Activated T-cell treated with anti-CD3 and anti-CD28 coated beads, Interleukin-2, amount 50 U/mL, for 24 hours (primary cell): ENCODE results near the gene TMEM59L.

ENCODE experiments used
- DNase-seq: peaks from one replicate; pipeline ENCODE4 v3.0.0-alpha.2; 2020
- H3K27ac Mint-ChIP-seq: 2 replicates; pipeline ENCODE4 v1.8.0; 2020; ENCODE audit warnings: mild to moderate bottlenecking, mixed read lengths
- H3K27me3 Mint-ChIP-seq: 2 replicates; pipeline ENCODE4 v1.8.0; 2020; ENCODE audit warnings: mixed read lengths
- H3K36me3 Mint-ChIP-seq: 2 replicates; pipeline ENCODE4 v1.8.0; 2020; ENCODE audit warnings: low read depth, mixed read lengths
- H3K4me1 Mint-ChIP-seq: 2 replicates; pipeline ENCODE4 v1.8.0; 2020; ENCODE audit warnings: low read depth, mixed read lengths
- H3K4me3 Mint-ChIP-seq: 2 replicates; pipeline ENCODE4 v1.8.0; 2020; ENCODE audit warnings: mild to moderate bottlenecking, moderate library complexity, mixed read lengths
- H3K9me3 Mint-ChIP-seq: 2 replicates; pipeline ENCODE4 v1.8.0; 2020; ENCODE audit warnings: mixed read lengths

TMEM59L gene

GRCh38 chr19:18612772-18613588 is at the start of gene TMEM59L:
TSS of gene TMEM59L (plus strand) at chr19:18612870. CDS start at chr19:18612959, 89 bp downstream.
- peak within 1 kb of the TSS; percentile 62 for H3K4me3 Mint-ChIP-seq
- no peaks in the 10 kb centered on the region for H3K9me3 Mint-ChIP-seq
- no peak within 1 kb of the TSS for H3K27ac Mint-ChIP-seq
- H3K27me3 Mint-ChIP-seq: peaks cover 87% of the 10 kb centered on the region
- no peaks in the 10 kb centered on the region for H3K36me3 Mint-ChIP-seq
- DNase-seq: peak; percentile 64
- peaks cover 17% of the 10 kb centered on the region for H3K4me1 Mint-ChIP-seq

GRCh38 chr19:18566953-18567352 is 45.7 kb upstream of the TMEM59L start:
- Mint-ChIP-seq H3K27ac (no peak overlapping the region), H3K27me3 (no peaks in the 10 kb centered on the region), H3K4me1 (peaks cover 4% of the 10 kb centered on the region), H3K36me3 (peaks cover 88% of the 10 kb centered on the region), H3K4me3 (no peak overlapping the region), H3K9me3 (no peaks in the 10 kb centered on the region)
- DNase-seq: no peak

DNA sequence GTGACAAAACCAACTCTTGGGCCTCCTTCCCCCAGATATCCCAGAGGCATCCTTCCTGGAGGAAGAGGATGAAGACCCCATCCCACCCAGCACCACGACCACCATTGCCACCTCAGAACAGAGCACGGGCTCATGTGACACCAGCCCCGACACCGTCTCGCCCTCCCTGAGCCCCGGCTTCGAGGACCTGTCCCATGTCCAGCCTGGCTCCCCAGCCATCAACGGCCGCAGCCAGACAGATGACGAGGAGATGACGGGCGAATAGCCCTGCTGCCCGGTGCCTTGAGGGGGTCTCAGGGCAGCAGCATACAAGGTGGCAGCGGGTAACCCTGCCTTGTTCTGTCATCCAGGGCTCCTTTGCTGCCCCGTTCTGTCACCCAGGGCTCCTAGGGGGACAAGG is 44.3 kb upstream of the TMEM59L start:
- no peak overlapping the region for H3K27ac Mint-ChIP-seq
- no peak for DNase-seq
- H3K36me3 Mint-ChIP-seq: peaks cover 88% of the 10 kb centered on the region
- H3K9me3 Mint-ChIP-seq: no peaks in the 10 kb centered on the region
- H3K27me3 Mint-ChIP-seq: no peaks in the 10 kb centered on the region
- no peak overlapping the region for H3K4me3 Mint-ChIP-seq
- H3K4me1 Mint-ChIP-seq: peaks cover 14% of the 10 kb centered on the region

- H3K36me3 Mint-ChIP-seq: peaks cover 91% of the 10 kb centered on the region
- no peaks in the 10 kb centered on the region for H3K9me3 Mint-ChIP-seq
- peaks cover 33% of the 10 kb centered on the region for H3K4me1 Mint-ChIP-seq
- peak within 1 kb of the TSS; percentile 97 for H3K27ac Mint-ChIP-seq
- H3K27me3 Mint-ChIP-seq: no peaks in the 10 kb centered on the region
- peak within 1 kb of the TSS; percentile 94 for H3K4me3 Mint-ChIP-seq
- DNase-seq: peak; percentile 100
Measured at GRCh38 chr19:18571564-18572344, 40.9 kb upstream of the TMEM59L start, which contains the start of gene UBA52. TSS of gene UBA52 (plus strand) at chr19:18571857. CDS start at chr19:18573301, 1,444 bp downstream.

- Mint-ChIP-seq H3K4me1 (peaks cover 42% of the 10 kb centered on the region), H3K4me3 (peak overlapping the region; percentile 94), H3K27me3 (no peaks in the 10 kb centered on the region), H3K36me3 (peaks cover 80% of the 10 kb centered on the region), H3K27ac (peak overlapping the region; percentile 97), H3K9me3 (no peaks in the 10 kb centered on the region)
- no peak for DNase-seq
Measured at GRCh38 chr19:18574691-18575291, 37.9 kb upstream of the TMEM59L start.

- Mint-ChIP-seq H3K4me3 (no peak overlapping the region), H3K9me3 (no peaks in the 10 kb centered on the region), H3K27me3 (no peaks in the 10 kb centered on the region), H3K27ac (peak overlapping the region; percentile 97), H3K4me1 (peaks cover 40% of the 10 kb centered on the region), H3K36me3 (peaks cover 73% of the 10 kb centered on the region)
- no peak for DNase-seq
Measured at GRCh38 chr19:18576383-18576782, 36.3 kb upstream of the TMEM59L start.

GRCh38 chr19:18577365-18577914 is 35.2 kb upstream of the TMEM59L start:
- Mint-ChIP-seq H3K27me3 (no peaks in the 10 kb centered on the region), H3K36me3 (peaks cover 63% of the 10 kb centered on the region), H3K27ac (peak overlapping the region; percentile 44), H3K9me3 (no peaks in the 10 kb centered on the region), H3K4me3 (no peak overlapping the region), H3K4me1 (peaks cover 37% of the 10 kb centered on the region)
- DNase-seq: no peak

GRCh38 chr19:18580311-18580710 is 32.4 kb upstream of the TMEM59L start:
- Mint-ChIP-seq H3K27ac (no peak overlapping the region), H3K36me3 (peaks cover 34% of the 10 kb centered on the region), H3K4me1 (peaks cover 14% of the 10 kb centered on the region), H3K9me3 (no peaks in the 10 kb centered on the region), H3K27me3 (no peaks in the 10 kb centered on the region), H3K4me3 (no peak overlapping the region)
- no peak for DNase-seq

GRCh38 chr19:18586306-18586705 is 26.4 kb upstream of the TMEM59L start:
- H3K9me3 Mint-ChIP-seq: no peaks in the 10 kb centered on the region
- H3K27ac Mint-ChIP-seq: no peak overlapping the region
- no peak overlapping the region for H3K4me3 Mint-ChIP-seq
- H3K27me3 Mint-ChIP-seq: no peaks in the 10 kb centered on the region
- DNase-seq: no peak
- H3K4me1 Mint-ChIP-seq: peaks cover 36% of the 10 kb centered on the region
- H3K36me3 Mint-ChIP-seq: peaks cover 17% of the 10 kb centered on the region

DNA sequence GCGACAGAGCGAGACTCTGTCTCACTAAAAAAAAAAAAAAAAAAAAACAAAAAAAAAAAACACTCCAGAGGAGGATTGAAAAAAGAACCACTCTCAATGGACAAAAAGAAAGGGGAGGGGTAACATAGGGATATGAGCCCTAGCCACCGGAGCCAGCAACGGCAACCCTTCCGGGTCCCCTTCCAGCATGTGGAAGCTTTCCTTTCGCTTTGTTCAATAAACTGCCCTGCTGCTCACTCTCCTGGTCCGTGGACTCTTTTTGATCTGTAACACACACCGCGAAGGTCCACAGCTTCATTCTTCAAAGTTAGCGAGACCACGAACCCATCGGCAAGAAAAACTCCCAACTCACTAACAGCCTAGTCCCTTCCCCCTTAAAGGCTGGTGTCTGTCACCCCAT is 25.1 kb upstream of the TMEM59L start:
- Mint-ChIP-seq H3K4me3 (peak overlapping the region; percentile 86), H3K27me3 (no peaks in the 10 kb centered on the region), H3K36me3 (peaks cover 27% of the 10 kb centered on the region), H3K27ac (peak overlapping the region; percentile 96), H3K9me3 (no peaks in the 10 kb centered on the region), H3K4me1 (peaks cover 36% of the 10 kb centered on the region)
- DNase-seq: no peak

- H3K4me1 Mint-ChIP-seq: peaks cover 38% of the 10 kb centered on the region
- no peaks in the 10 kb centered on the region for H3K9me3 Mint-ChIP-seq
- H3K36me3 Mint-ChIP-seq: peaks cover 30% of the 10 kb centered on the region
- no peak for DNase-seq
- peak overlapping the region; percentile 96 for H3K27ac Mint-ChIP-seq
- peak overlapping the region; percentile 86 for H3K4me3 Mint-ChIP-seq
- H3K27me3 Mint-ChIP-seq: no peaks in the 10 kb centered on the region
Measured at GRCh38 chr19:18587962-18588610, 24.6 kb upstream of the TMEM59L start.

- H3K27me3 Mint-ChIP-seq: no peaks in the 10 kb centered on the region
- peaks cover 30% of the 10 kb centered on the region for H3K36me3 Mint-ChIP-seq
- peak within 1 kb of the TSS; percentile 96 for H3K27ac Mint-ChIP-seq
Measured at GRCh38 chr19:18588611-18589379, 23.9 kb upstream of the TMEM59L start, which contains the start of gene REX1BD. TSS of gene REX1BD (plus strand) at chr19:18588798. CDS start at chr19:18588802, 4 bp downstream.

More at GRCh38 chr19:18588611-18589379, 23.9 kb upstream of the TMEM59L start, which contains the start of gene REX1BD:
- Mint-ChIP-seq H3K4me1 (peaks cover 44% of the 10 kb centered on the region), H3K4me3 (peak within 1 kb of the TSS; percentile 86), H3K9me3 (no peaks in the 10 kb centered on the region)
- DNase-seq: peak; percentile 92
